Adrenal gland (tissue), 12 donors: ENCODE results near the gene ITPR3. TPM values are rescaled to one million over a fixed set of nuclear protein-coding genes. Genes with fewer than 3 reads are reported as not detected.
A peak's percentile ranks its signal among the peaks of the same experiment; 100 is the strongest.

Experiments used
- DNase-seq, 7 donors: peaks; one replicate each; pipeline ENCODE4 v3.0.0-alpha.2; 2019 to 2020
- H3K27ac ChIP-seq, 5 donors: fragments of 200-600 bp; sonication (generic) in 4 of 5; 1 replicate in 3 of 5; 2 replicates in 2 of 5; pipeline versions ENCODE4 v1.5.1 to v1.8.0; 2016 to 2020; ENCODE audit warnings: mild to moderate bottlenecking in 1 of 5
- H3K27me3 ChIP-seq: fragments of 200-600 bp; 2 replicates; pipeline ENCODE4 v1.8.0; 2021
- H3K36me3 ChIP-seq, 2 donors: fragments of 200-600 bp; replicated peaks in 1 of 2; 1 replicate in 1 of 2; 2 replicates in 1 of 2; pipeline versions ENCODE4 v1.5.1 to v1.8.0; 2018 to 2022
- H3K4me1 ChIP-seq, 2 donors: fragments of 200-600 bp; replicated peaks in 1 of 2; 1 replicate in 1 of 2; 2 replicates in 1 of 2; pipeline versions ENCODE4 v1.5.1 to v1.8.0; 2018 to 2021
- H3K4me3 ChIP-seq, 4 donors: fragments of 200-600 bp; sonication (generic) in 3 of 4; one replicate each; pipeline ENCODE4 v1.5.1; 2016 to 2018
- H3K9me3 ChIP-seq, 3 donors: fragments of 200-600 bp; sonication (generic) in 1 of 3; replicated peaks in 1 of 3; 1 replicate in 2 of 3; 2 replicates in 1 of 3; pipeline versions ENCODE4 v1.5.1 to v1.8.0; 2016 to 2021
- CTCF ChIP-seq, 6 experiments: fragments of 450-650 bp in 4 of 6; fragments of 200-600 bp in 2 of 6; sonication (generic) in 1 of 6; IDR thresholded peaks; 1 replicate in 5 of 6; 2 replicates in 1 of 6; pipeline versions ENCODE4 v1.5.1 to v1.8.0; 2016 to 2021; ENCODE audit warnings: antibody characterized with exemption in 6 of 6, mild to moderate bottlenecking in 2 of 6, moderate library complexity in 1 of 6
- POLR2A ChIP-seq, 2 donors: fragments of 450-650 bp; IDR thresholded peaks; one replicate each; pipeline ENCODE4 v1.6.1; 2017; ENCODE audit warnings: antibody characterized with exemption in 2 of 2, mild to moderate bottlenecking in 2 of 2, moderate library complexity in 1 of 2
- WGBS, 4 donors: extraction: QIAGEN DNeasy Blood & Tissue Kit in 2 of 4; methylation state at CpG; one replicate each; pipeline versions ENCODE4 v1.1.5 to v1.1.7; 2013 to 2017; 5-methylcytosine and 5-hydroxymethylcytosine counted together
- intact Hi-C, 2 donors: fragments of 100-400 bp; cut with DNase I; formaldehyde crosslinking; loops; one replicate each; pipeline versions ENCODE4 v1.14.1 to v1.15.0; 2022 to 2023
- polyA plus RNA-seq, 3 donors: library from polyadenylated mRNA; stranded (reverse); fragments of 200-250 nt in 2 of 3; fragments of 350-450 nt in 1 of 3; fragmentation: Illumina TruSeq in 1 of 3; extraction: RNeasy Lipid Tissue Mini Kit (QIAGEN cat#74804) in 1 of 3; gene quantifications; one replicate each; pipeline ENCODE4 v1.2.3, GENCODE V29; 2013 to 2014
- total RNA-seq, 9 donors: library from RNA; depleted of rRNA in 4 of 9; stranded (reverse); fragments of >200 nt in 4 of 9; fragments of 120-200 nt in 1 of 9; fragmentation: NEBNext Ultra II Directional in 1 of 9; extraction: Animal tissue kit (Norgen Biotek cat#: 25700) in 1 of 9; gene quantifications; one replicate each; pipeline versions ENCODE4 v1.1.0 to v1.2.4, GENCODE V29; 2013 to 2023
- donor health status: healthy with polysubstance abuse.
- donor health status: Bipolar disorder and iron deficiency.
- donor health status: DM: yes; HTN: yes; CAD: no.
- donor health status: DM: no; HTN: no; CAD: no.
- donor health status: DM: no; HTN: no; CAD: no.
- donor health status: DM: yes; HTN: yes; CAD: no.

Gene ITPR3
- total and polyA plus RNA-seq, 12 donors = 1.3 to 38.1 (median 23.9) TPM

GRCh38 chr6:33689879-33690278 is 68.8 kb downstream of the ITPR3 start:
- Histone ChIP-seq H3K27me3 (no peaks in the 10 kb centered on the region), H3K36me3 (peaks cover 0 to 73% of the 10 kb centered on the region in 2 donors), H3K27ac (no peak overlapping the region), H3K4me3 (no peak overlapping the region), H3K9me3 (no peaks in the 10 kb centered on the region), H3K4me1 (peaks cover 0 to 8% of the 10 kb centered on the region in 2 donors)
- 81 to 90% (median 89%) methylated on average over 6 to 10 of the region's 10 CpGs for WGBS, 4 donors
- intact Hi-C loops = no loop called here
- DNase-seq = no peak
- TF ChIP-seq POLR2A (IDR thresholded peaks at IDR 0.05) = no peak
- no peak for TF ChIP-seq CTCF (IDR thresholded peaks at IDR 0.05)

GRCh38 chr6:33690766-33691165 is 69.6 kb downstream of the ITPR3 start:
- Histone ChIP-seq H3K36me3 (peaks cover 0 to 73% of the 10 kb centered on the region in 2 donors), H3K4me1 (peaks cover 0 to 15% of the 10 kb centered on the region in 2 donors), H3K27me3 (no peaks in the 10 kb centered on the region), H3K27ac (no peak overlapping the region), H3K4me3 (no peak overlapping the region), H3K9me3 (no peaks in the 10 kb centered on the region)
- no peak for TF ChIP-seq CTCF (IDR thresholded peaks at IDR 0.05)
- no peak for TF ChIP-seq POLR2A (IDR thresholded peaks at IDR 0.05)
- no peak for DNase-seq
- intact Hi-C loops = no loop called here
- WGBS, 4 donors = 82 to 96% (median 88%) methylated on average over 12 to 13 of the region's 13 CpGs

- H3K4me3 ChIP-seq = no peak overlapping the region
- peak overlapping the region in 1 of 5 donors; percentile 46 for H3K27ac ChIP-seq
- intact Hi-C loops = no loop called here
- H3K36me3 ChIP-seq = peaks cover 0 to 68% of the 10 kb centered on the region in 2 donors
- no peaks in the 10 kb centered on the region for H3K27me3 ChIP-seq
- no peak for TF ChIP-seq CTCF (IDR thresholded peaks at IDR 0.05)
- TF ChIP-seq POLR2A (IDR thresholded peaks at IDR 0.05) = no peak
- WGBS, 4 donors = 71 to 93% (median 85%) methylated on average over 6 to 15 of the region's 15 CpGs
- no peak for DNase-seq
- no peaks in the 10 kb centered on the region for H3K9me3 ChIP-seq
- peaks cover 4 to 23% of the 10 kb centered on the region in 2 donors for H3K4me1 ChIP-seq
These were observed 70.4 kb downstream of the ITPR3 start for GRCh38 chr6:33691456-33692077.

GRCh38 chr6:33692078-33692759 is 71.1 kb downstream of the ITPR3 start:
- DNase-seq = peak in 6 of 7 donors; percentile 49 to 75 (median 70)
- H3K36me3 ChIP-seq = peaks cover 0 to 68% of the 10 kb centered on the region in 2 donors

More at GRCh38 chr6:33692078-33692759, 71.1 kb downstream of the ITPR3 start:
- no peaks in the 10 kb centered on the region for H3K9me3 ChIP-seq
- peaks cover 11 to 30% of the 10 kb centered on the region in 2 donors for H3K4me1 ChIP-seq
- H3K27ac ChIP-seq = peak overlapping the region in 1 of 5 donors; percentile 46
- no peak overlapping the region for H3K4me3 ChIP-seq
- TF ChIP-seq POLR2A (IDR thresholded peaks at IDR 0.05) (no peak), CTCF (IDR thresholded peaks at IDR 0.05) (no peak)
- H3K27me3 ChIP-seq = no peaks in the 10 kb centered on the region
- intact Hi-C loops = no loop called here
- WGBS, 4 donors = 70 to 85% (median 81%) methylated on average over 3 to 12 of the region's 12 CpGs
